ENCODE measurements around the gene MAFG. TPM values are rescaled to one million over a fixed set of nuclear protein-coding genes. Genes with fewer than 3 reads are reported as not detected.
A peak's percentile ranks its signal among the peaks of the same experiment; 100 is the strongest.

Gene MAFG
- polyA plus RNA-seq, 1 donor from 2014 or later: 11.8 TPM

GRCh38 chr17:81941484-81942166 lies 14.1 kb upstream of the MAFG start:
- Histone ChIP-seq H3K27me3 (ENCODE audit: insufficient read depth, low read depth, low read length) (no peaks in the 10 kb centered on the region), H2AFZ (ENCODE audit: low read depth, low read length) (peak overlapping the region; percentile 4), H3K27ac (ENCODE audit: low read length) (peak overlapping the region; percentile 73), H4K20me1 (ENCODE audit: insufficient read depth) (no peaks in the 10 kb centered on the region), H3F3A (ENCODE audit: insufficient read depth, low read length, poor library complexity, severe bottlenecking) (no peaks in the 10 kb centered on the region), H3K9ac (ENCODE audit: low read length) (peak overlapping the region; percentile 66), H3K79me2 (replicated peaks; ENCODE audit: insufficient read depth, low read length) (no peaks in the 10 kb centered on the region), H3K36me3 (ENCODE audit: insufficient read depth, low read length) (no peaks in the 10 kb centered on the region), H3K9me3 (ENCODE audit: low read length) (no peaks in the 10 kb centered on the region), H3K4me2 (ENCODE audit: low read length) (peak overlapping the region; percentile 39), H3K9me2 (ENCODE audit: insufficient read depth, low read length) (no peaks in the 10 kb centered on the region), H3K4me3 (ENCODE audit: low read length) (peak overlapping the region; percentile 55)
- TF ChIP-seq EP300 (conservative IDR thresholded peaks at IDR 0.05; ENCODE audit: poor library complexity, severe bottlenecking) (peak; percentile 68), SMC3 (conservative IDR thresholded peaks at IDR 0.05; ENCODE audit: poor library complexity) (no peak), REST (IDR thresholded peaks at IDR 0.05; ENCODE audit: borderline replicate concordance) (peak; percentile 67), EZH2 (IDR thresholded peaks at IDR 0.05; ENCODE audit: borderline replicate concordance, insufficient read depth, low read length, poor library complexity, severe bottlenecking) (no peak), POLR2AphosphoS5 (IDR thresholded peaks at IDR 0.05) (peak; percentile 47), RAD21 (conservative IDR thresholded peaks at IDR 0.05) (peak; percentile 34)
- TF ChIP-seq, protein P1, sequence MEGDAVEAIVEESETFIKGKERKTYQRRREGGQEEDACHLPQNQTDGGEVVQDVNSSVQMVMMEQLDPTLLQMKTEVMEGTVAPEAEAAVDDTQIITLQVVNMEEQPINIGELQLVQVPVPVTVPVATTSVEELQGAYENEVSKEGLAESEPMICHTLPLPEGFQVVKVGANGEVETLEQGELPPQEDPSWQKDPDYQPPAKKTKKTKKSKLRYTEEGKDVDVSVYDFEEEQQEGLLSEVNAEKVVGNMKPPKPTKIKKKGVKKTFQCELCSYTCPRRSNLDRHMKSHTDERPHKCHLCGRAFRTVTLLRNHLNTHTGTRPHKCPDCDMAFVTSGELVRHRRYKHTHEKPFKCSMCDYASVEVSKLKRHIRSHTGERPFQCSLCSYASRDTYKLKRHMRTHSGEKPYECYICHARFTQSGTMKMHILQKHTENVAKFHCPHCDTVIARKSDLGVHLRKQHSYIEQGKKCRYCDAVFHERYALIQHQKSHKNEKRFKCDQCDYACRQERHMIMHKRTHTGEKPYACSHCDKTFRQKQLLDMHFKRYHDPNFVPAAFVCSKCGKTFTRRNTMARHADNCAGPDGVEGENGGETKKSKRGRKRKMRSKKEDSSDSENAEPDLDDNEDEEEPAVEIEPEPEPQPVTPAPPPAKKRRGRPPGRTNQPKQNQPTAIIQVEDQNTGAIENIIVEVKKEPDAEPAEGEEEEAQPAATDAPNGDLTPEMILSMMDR (IDR thresholded peaks at IDR 0.05; ENCODE audit: poor library complexity, severe bottlenecking): peak; percentile 19

- Histone ChIP-seq H3F3A (ENCODE audit: insufficient read depth, low read length, poor library complexity, severe bottlenecking) (no peaks in the 10 kb centered on the region), H3K27ac (ENCODE audit: low read length) (peak overlapping the region; percentile 73), H3K36me3 (ENCODE audit: insufficient read depth, low read length) (no peaks in the 10 kb centered on the region), H3K9ac (ENCODE audit: low read length) (peak overlapping the region; percentile 66), H3K4me3 (ENCODE audit: low read length) (peak overlapping the region; percentile 55), H3K9me2 (ENCODE audit: insufficient read depth, low read length) (no peaks in the 10 kb centered on the region), H3K27me3 (ENCODE audit: insufficient read depth, low read depth, low read length) (no peaks in the 10 kb centered on the region), H3K9me3 (ENCODE audit: low read length) (no peaks in the 10 kb centered on the region), H4K20me1 (ENCODE audit: insufficient read depth) (no peaks in the 10 kb centered on the region), H3K4me2 (ENCODE audit: low read length) (no peak overlapping the region), H3K79me2 (replicated peaks; ENCODE audit: insufficient read depth, low read length) (no peaks in the 10 kb centered on the region), H2AFZ (ENCODE audit: low read depth, low read length) (peak overlapping the region; percentile 4)
- no peak for TF ChIP-seq TAF1 (IDR thresholded peaks at IDR 0.05; ENCODE audit: low read depth)
- TF ChIP-seq, protein P1 (IDR thresholded peaks at IDR 0.05; ENCODE audit: poor library complexity, severe bottlenecking): no peak
- TF ChIP-seq EZH2 (IDR thresholded peaks at IDR 0.05; ENCODE audit: borderline replicate concordance, insufficient read depth, low read length, poor library complexity, severe bottlenecking): no peak
- TF ChIP-seq RAD21 (conservative IDR thresholded peaks at IDR 0.05): no peak
- TF ChIP-seq MXI1 (conservative IDR thresholded peaks at IDR 0.05; ENCODE audit: poor library complexity, severe bottlenecking): no peak
- TF ChIP-seq POLR2AphosphoS5 (IDR thresholded peaks at IDR 0.05): no peak
- no peak for TF ChIP-seq SMC3 (conservative IDR thresholded peaks at IDR 0.05; ENCODE audit: poor library complexity)
- no peak for TF ChIP-seq EP300 (conservative IDR thresholded peaks at IDR 0.05; ENCODE audit: poor library complexity, severe bottlenecking)
- TF ChIP-seq REST (IDR thresholded peaks at IDR 0.05; ENCODE audit: borderline replicate concordance): no peak
Measured at GRCh38 chr17:81940538-81941483, 13.3 kb upstream of the MAFG start.
